Measurements from ENCODE around the gene ZKSCAN7.
A peak's percentile ranks its signal among the peaks of the same experiment; 100 is the strongest.

The ZKSCAN7 gene

GRCh38 chr3:44509393-44509921 lies 45.5 kb upstream of the ZKSCAN7 start:
- Histone ChIP-seq H3K4me2 (ENCODE audit: low read depth, low read length, poor library complexity, severe bottlenecking) (peak overlapping the region; percentile 91), H3K9me3 (ENCODE audit: insufficient read depth, low read depth, low read length) (0 out of 2 replicates have a peak, but pooled peaks cover 4% of the 10 kb centered on the region), H3K27me3 (ENCODE audit: insufficient read depth, low read length, poor library complexity, severe bottlenecking) (no peaks in the 10 kb centered on the region), H4K20me1 (ENCODE audit: insufficient read depth, low read length, poor library complexity, severe bottlenecking) (peaks cover 22% of the 10 kb centered on the region), H3K9me2 (replicated peaks; ENCODE audit: low read depth, low read length) (no peaks in the 10 kb centered on the region), H3K4me1 (ENCODE audit: insufficient read depth, low read length, poor library complexity, severe bottlenecking) (peaks cover 36% of the 10 kb centered on the region), H3K79me2 (ENCODE audit: insufficient read depth, low read length) (peaks cover 57% of the 10 kb centered on the region), H3F3A (ENCODE audit: low read depth) (no peaks in the 10 kb centered on the region), H2AFZ (ENCODE audit: low read length) (no peak overlapping the region), H3K4me3 (ENCODE audit: low read length, poor library complexity, severe bottlenecking) (peak overlapping the region; percentile 98), H3K36me3 (ENCODE audit: insufficient read depth, low read length) (no peaks in the 10 kb centered on the region), H3K9ac (ENCODE audit: low read depth, low read length, poor library complexity, severe bottlenecking) (peak overlapping the region; percentile 94)
- TF ChIP-seq EZH2phosphoT487 (IDR thresholded peaks at IDR 0.05; ENCODE audit: borderline replicate concordance), result no peak
- no peak for TF ChIP-seq CTCF (conservative IDR thresholded peaks at IDR 0.05; ENCODE audit: low read length)

DNA sequence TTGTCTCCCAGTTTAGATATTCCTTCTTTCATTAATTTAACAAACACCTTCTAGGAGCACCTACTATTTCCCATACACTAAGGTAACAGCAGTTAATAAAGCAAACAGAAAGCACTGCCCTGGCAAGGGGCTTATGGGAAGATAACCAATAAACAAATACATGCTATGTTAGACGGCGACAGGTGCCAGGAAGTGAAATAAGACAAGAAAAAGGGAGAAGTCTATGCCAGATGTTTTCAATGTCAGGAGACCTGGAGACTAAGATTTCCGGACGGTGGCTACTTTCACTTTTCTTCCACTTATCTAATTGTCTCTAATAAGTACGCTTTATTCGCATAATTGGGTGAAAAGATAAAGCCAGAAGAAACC lies 45.0 kb upstream of the ZKSCAN7 start:
- Histone ChIP-seq H3K9me3 (ENCODE audit: insufficient read depth, low read depth, low read length) (0 out of 2 replicates have a peak, but pooled peaks cover 4% of the 10 kb centered on the region), H3K9ac (ENCODE audit: low read depth, low read length, poor library complexity, severe bottlenecking) (peak overlapping the region; percentile 94), H3K36me3 (ENCODE audit: insufficient read depth, low read length) (no peaks in the 10 kb centered on the region), H3K9me2 (replicated peaks; ENCODE audit: low read depth, low read length) (no peaks in the 10 kb centered on the region), H4K20me1 (ENCODE audit: insufficient read depth, low read length, poor library complexity, severe bottlenecking) (peaks cover 22% of the 10 kb centered on the region), H3K4me1 (ENCODE audit: insufficient read depth, low read length, poor library complexity, severe bottlenecking) (peaks cover 36% of the 10 kb centered on the region), H2AFZ (ENCODE audit: low read length) (peak overlapping the region; percentile 89), H3K4me2 (ENCODE audit: low read depth, low read length, poor library complexity, severe bottlenecking) (peak overlapping the region; percentile 91), H3F3A (ENCODE audit: low read depth) (no peaks in the 10 kb centered on the region), H3K27me3 (ENCODE audit: insufficient read depth, low read length, poor library complexity, severe bottlenecking) (no peaks in the 10 kb centered on the region), H3K79me2 (ENCODE audit: insufficient read depth, low read length) (peaks cover 54% of the 10 kb centered on the region), H3K4me3 (ENCODE audit: low read length, poor library complexity, severe bottlenecking) (peak overlapping the region; percentile 98)
- TF ChIP-seq EZH2phosphoT487 (IDR thresholded peaks at IDR 0.05; ENCODE audit: borderline replicate concordance) (no peak), CTCF (conservative IDR thresholded peaks at IDR 0.05; ENCODE audit: low read length) (no peak)

- TF ChIP-seq EZH2phosphoT487 (IDR thresholded peaks at IDR 0.05; ENCODE audit: borderline replicate concordance), result no peak
- TF ChIP-seq CTCF (conservative IDR thresholded peaks at IDR 0.05; ENCODE audit: low read length), result no peak
- H3K27me3 ChIP-seq (ENCODE audit: insufficient read depth, low read length, poor library complexity, severe bottlenecking), result no peaks in the 10 kb centered on the region
- H3K9me3 ChIP-seq (ENCODE audit: insufficient read depth, low read depth, low read length), result no peaks in the 10 kb centered on the region
- H4K20me1 ChIP-seq (ENCODE audit: insufficient read depth, low read length, poor library complexity, severe bottlenecking), result peaks cover 22% of the 10 kb centered on the region
- peak overlapping the region; percentile 94 for H3K9ac ChIP-seq (ENCODE audit: low read depth, low read length, poor library complexity, severe bottlenecking)
- H2AFZ ChIP-seq (ENCODE audit: low read length), result peak overlapping the region; percentile 98
- no peaks in the 10 kb centered on the region for H3F3A ChIP-seq (ENCODE audit: low read depth)
- H3K9me2 ChIP-seq (replicated peaks; ENCODE audit: low read depth, low read length), result no peaks in the 10 kb centered on the region
- no peaks in the 10 kb centered on the region for H3K36me3 ChIP-seq (ENCODE audit: insufficient read depth, low read length)
- H3K4me1 ChIP-seq (ENCODE audit: insufficient read depth, low read length, poor library complexity, severe bottlenecking), result peaks cover 36% of the 10 kb centered on the region
- H3K79me2 ChIP-seq (ENCODE audit: insufficient read depth, low read length), result peaks cover 42% of the 10 kb centered on the region
- H3K4me2 ChIP-seq (ENCODE audit: low read depth, low read length, poor library complexity, severe bottlenecking), result peak overlapping the region; percentile 71
- peak overlapping the region; percentile 98 for H3K4me3 ChIP-seq (ENCODE audit: low read length, poor library complexity, severe bottlenecking)
Measured at GRCh38 chr3:44511238-44511566, 43.8 kb upstream of the ZKSCAN7 start.
